GM21390 (cell line): ENCODE results near the gene UPK1A.

Experiments used
- ATAC-seq: cut with Tn5 transposase; IDR thresholded peaks from one replicate; pipeline ENCODE4 v1.9.1; 2021; ENCODE audit not compliant: unreplicated experiment

Gene UPK1A

DNA sequence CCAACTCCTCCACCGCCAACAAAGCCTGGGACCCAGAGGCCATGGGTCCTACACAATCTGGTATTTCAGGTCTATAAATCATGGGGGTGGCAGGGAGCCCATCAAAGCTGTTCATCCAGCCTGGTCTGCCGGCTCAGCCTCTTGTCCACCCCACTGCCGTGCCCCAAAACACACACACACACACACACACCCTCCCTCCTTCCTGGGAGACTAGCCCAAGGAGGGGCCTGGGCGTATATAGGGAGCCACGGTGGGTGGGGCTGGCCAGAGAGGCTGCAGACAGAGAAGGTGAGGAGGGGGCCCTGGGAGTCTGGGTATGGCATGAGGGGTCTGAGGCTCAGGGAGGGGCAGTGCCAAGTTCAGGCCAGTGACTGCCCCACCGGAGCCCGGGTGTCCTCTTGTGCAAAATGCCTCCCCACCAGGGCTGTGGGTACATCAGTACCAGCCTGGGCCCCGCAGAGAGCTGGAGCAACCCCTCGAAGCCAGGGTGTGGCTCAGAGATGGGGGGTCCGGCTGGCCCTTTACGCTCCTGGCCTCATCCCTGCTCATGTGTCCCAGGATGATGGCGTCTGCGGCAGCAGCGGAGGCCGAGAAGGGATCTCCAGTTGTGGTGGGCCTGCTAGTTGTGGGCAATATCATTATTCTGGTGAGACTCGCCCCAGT is at the start of gene UPK1A:
TSS of gene UPK1A (plus strand) at position 267 of the 663 bp plus-strand sequence. CDS start at position 563, 296 bp downstream.
- ATAC-seq, result no peak

- ATAC-seq, result no peak
Observed at GRCh38 chr19:35618857-35619256, 47.5 kb upstream of the UPK1A start.

- no peak for ATAC-seq
Observed at GRCh38 chr19:35619290-35619923, 46.9 kb upstream of the UPK1A start.

DNA sequence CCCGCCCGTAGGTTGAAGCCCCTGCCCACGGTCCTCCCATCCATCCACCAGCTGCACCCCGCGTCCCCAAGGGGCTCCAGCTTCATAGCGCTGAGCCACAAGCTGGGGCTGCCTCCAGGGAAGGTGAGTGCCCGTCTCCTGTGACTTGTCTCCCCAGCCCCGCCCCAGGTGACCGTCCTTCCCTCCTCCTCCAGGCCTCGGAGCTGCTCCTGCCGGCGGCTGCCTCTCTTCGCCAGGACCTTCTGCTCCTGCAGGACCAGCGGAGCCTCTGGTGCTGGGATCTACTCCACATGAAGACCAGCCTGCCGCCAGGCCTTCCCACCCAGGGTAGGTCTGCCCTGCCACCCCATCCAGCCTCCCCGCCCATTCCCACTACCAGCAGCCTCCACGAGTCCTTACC is 46.3 kb upstream of the UPK1A start:
- no peak for ATAC-seq

DNA sequence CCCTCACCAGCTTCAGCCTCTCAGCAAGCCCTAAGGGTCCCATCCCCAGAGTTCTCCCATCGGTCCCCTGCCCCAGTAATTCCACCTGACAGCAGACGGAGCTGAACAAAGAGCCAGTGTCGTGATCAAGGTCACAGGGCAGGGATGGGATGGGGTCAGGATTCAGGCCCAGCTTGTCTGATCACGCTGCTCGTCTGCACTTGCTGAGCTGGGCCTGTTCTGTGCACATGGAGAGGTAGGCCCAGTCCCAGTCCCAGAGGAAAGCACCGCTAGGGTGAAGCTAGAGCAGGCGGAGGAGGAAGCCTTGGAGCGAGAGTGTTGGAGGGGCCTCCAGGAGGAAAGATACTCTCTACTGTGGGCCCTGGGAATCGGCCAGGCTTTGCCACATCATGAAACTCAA is 44.6 kb upstream of the UPK1A start:
- no peak for ATAC-seq

DNA sequence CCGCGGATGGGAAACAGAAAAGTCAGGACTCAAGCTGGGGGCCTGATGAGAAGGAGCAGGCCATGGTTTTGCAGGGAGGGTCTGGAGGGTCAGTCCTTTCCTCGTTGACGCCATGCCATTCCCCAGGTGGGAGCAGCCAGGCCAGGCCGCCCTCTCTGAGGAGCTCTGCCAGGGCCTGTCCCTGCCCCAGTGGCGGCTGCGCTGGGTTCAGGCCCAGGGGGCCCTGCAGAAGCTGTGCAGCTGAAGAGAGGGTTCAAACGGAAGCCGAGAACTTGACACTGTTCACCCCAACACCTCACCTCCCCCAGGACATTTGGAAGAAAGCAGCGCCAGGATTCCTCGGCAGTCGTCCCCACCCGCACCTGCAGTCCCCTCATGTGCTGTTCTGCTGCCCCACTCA is 43.6 kb upstream of the UPK1A start:
- no peak for ATAC-seq

DNA sequence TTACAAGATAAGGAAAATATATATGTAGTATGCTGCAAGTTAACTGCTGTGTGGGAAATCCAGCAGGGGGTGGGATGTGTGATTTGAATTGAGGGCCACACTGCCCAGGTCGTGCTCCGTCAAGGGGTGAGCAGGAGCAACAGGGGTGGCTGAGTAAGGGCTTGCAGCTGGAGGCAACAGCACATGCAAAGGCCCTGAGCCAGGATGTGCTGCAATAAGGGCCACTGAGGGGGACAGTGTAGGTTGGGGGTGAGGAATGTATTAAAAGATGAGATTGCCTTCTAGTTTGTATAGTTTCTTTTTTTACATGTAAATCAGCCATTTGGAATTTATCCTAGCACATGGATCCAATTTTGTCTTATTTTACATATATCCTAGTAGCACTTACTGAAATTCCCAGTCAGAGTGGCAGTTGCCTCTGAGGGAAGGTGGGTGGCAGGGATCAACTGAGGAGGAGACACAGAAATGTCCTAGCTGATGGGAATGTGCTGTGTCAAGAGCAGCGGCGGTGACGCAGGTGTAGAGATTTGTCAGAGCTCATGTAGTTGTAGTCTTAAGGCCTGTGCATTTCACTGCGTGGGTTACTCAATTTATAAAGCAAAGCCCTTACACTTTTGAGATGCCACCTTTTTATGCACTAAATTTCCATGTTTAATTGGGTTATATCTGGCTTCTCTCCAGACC is 42.8 kb upstream of the UPK1A start:
- ATAC-seq, result no peak

DNA sequence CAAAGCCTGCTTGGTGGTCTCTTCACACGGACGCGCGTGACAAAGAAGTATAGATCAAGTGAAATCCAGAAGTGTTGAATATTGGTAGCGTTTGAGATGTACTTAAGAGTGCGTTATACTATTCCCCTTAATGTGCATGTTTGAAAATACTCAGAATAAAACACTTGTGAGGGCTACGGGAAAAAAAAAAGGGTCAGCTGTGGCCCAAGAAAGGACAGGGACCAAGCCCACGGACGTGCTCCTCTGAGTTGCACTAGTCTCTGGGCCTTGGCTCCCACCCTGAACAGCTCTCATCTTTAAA is 38.1 kb upstream of the UPK1A start:
- ATAC-seq, result peak; percentile 31

- ATAC-seq, result peak; percentile 93
Observed at GRCh38 chr19:35628565-35629331, 37.6 kb upstream of the UPK1A start, which contains the start of gene RBM42. RBM42 (plus strand) TSS chr19:35629036; CDS start chr19:35629154, 118 bp downstream.

DNA sequence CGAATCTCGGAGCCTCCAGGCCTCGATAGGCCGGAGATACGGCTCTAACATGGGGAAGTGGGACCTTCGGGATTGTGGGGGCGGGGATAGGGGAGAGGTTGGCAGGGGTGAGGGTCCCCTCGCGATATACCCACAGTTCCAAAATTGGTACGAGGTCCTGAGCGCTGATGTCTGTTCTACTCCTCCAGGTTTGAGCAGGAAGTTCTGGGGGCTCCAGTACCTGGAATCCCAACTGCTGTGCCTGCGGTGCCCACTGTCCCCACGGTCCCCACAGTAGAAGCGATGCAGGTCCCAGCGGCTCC is 37.0 kb upstream of the UPK1A start:
- peak; percentile 2 for ATAC-seq

- no peak for ATAC-seq
Observed at GRCh38 chr19:35633727-35634440, 32.4 kb upstream of the UPK1A start.

GRCh38 chr19:35636651-35637050 is 29.7 kb upstream of the UPK1A start:
- ATAC-seq, result no peak

GRCh38 chr19:35637165-35637564 is 29.2 kb upstream of the UPK1A start:
- no peak for ATAC-seq

DNA sequence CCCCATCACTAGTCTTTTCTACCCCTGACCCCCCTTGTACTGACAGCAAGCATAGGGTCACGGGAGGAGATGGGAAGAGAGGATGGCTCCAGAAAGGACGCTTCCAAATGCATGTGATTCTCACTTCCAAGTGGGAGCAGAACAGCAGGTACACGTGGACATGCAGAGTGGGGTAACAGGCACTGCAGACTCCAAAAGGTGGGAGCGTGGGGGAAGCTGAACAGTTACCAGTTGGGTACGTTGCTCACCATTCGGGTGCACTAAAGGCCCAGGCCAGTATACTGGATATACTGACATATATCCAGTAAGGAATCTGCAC is 27.0 kb upstream of the UPK1A start:
- no peak for ATAC-seq

- no peak for ATAC-seq
Observed at GRCh38 chr19:35639863-35640262, 26.5 kb upstream of the UPK1A start.

DNA sequence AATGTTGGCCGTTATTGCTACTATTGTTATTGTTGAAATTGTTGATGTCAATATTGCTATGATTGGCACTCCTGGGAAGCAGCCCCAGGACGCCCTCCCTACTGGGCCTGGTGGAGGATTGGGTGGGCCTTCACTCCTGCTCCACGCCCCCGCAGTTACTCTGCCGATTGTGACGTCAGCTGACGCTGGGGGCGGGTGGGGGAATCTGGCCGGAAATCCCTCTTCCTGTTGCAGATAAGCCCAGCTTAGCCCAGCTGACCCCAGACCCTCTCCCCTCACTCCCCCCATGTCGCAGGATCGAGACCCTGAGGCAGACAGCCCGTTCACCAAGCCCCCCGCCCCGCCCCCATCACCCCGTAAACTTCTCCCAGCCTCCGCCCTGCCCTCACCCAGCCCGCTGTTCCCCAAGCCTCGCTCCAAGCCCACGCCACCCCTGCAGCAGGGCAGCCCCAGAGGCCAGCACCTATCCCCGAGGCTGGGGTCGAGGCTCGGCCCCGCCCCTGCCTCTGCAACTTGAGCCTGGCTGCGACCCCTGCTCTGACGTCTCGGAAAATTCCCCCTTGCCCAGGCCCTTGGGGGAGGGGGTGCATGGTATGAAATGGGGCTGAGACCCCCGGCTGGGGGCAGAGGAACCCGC is 24.7 kb upstream of the UPK1A start, which contains the start of gene ETV2:
TSS of gene ETV2 (plus strand) at position 231 of the 637 bp plus-strand sequence. CDS start 716 bp downstream, outside the sequence.
- no peak for ATAC-seq

DNA sequence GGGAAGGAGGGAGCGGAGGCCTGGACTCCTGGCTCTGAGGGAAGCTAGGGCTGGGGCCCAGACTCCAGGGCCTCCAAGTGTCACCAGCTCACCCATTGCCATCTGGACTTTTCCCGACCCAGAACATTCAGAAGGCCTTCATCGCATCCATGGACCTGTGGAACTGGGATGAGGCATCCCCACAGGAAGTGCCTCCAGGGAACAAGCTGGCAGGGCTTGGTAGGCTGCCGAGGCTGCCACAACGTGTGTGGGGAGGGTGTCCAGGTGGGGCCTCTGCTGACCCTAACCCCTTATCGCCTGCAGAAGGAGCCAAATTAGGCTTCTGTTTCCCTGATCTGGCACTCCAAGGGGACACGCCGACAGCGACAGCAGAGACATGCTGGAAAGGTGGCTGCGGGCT is 24.0 kb upstream of the UPK1A start:
- ATAC-seq, result no peak

DNA sequence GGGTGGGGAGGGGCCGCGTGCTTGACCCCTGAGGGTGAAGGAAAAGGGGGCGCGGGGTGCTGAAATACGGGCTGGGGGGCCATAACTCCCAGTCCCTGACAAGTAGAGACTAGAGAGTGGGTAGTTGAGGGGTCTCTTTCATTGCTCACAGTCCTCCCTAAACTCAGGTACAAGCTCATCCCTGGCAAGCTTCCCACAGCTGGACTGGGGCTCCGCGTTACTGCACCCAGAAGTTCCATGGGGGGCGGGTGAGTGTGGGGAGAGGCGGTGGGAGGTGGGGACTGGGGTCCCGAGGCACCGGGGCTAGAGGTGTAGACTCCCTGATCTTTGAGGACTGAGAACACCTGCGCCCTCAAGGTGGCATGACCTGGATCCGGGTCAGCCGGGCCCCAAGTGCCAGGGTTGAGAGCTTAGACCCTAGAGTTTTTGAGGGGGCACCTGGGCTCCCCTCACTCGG is 23.5 kb upstream of the UPK1A start:
- no peak for ATAC-seq

- peak; percentile 31 for ATAC-seq
Observed at GRCh38 chr19:35643255-35644205, 22.8 kb upstream of the UPK1A start.
